SK-MEL-5 (cell line): ENCODE measurements around the gene PTDSS2. TPM values are rescaled to one million over a fixed set of nuclear protein-coding genes. Genes with fewer than 3 reads are reported as not detected.
"Not testable (repeated sequence)": the region's sequence is repeated elsewhere in the genome, so short reads cannot be mapped to it uniquely, and the experiment has no call there.

ENCODE experiments used
- DNase-seq: peaks from one replicate; pipeline ENCODE4 v3.0.0-alpha.2; 2016; ENCODE audit warnings: low read depth, low spot score
- in situ Hi-C: cut with HindIII; loops from 2 replicates; pipeline ENCODE4 v1.10.0; 2016; ENCODE audit warnings: low sequenced_read_pairs, high pct_unique_total_duplicates, low pct_unique_long_range_greater_than_20kb
- total RNA-seq: library from RNA; depleted of rRNA; stranded (reverse); fragments of >200 nt; shearing (Covaris generic); gene quantifications from 2 replicates; pipeline ENCODE4 v1.2.3, GENCODE V29; 2014

The PTDSS2 gene
- total RNA-seq, 1 experiment from 2014 or later: 41.7 TPM

DNA sequence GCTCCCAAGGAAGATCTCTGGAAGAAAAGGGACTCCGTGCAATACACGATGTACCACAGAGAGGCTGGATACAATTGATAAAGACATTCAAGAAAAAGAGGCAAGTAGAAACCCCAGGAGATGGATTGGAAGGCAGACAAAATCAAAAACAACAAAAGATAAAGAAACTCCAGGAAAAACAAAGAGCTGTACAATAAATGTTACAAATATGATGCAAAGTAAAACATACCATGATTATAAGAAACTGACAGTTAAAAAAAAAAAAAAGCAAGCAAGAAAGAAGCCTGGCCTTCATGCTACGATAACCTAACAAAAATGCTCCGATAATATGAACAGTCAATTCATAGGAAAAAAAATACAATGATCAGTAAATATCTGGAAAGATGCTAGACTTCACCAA is 24.8 kb upstream of the PTDSS2 start:
- DNase-seq: no peak
- in situ Hi-C loops: no loop called here

DNA sequence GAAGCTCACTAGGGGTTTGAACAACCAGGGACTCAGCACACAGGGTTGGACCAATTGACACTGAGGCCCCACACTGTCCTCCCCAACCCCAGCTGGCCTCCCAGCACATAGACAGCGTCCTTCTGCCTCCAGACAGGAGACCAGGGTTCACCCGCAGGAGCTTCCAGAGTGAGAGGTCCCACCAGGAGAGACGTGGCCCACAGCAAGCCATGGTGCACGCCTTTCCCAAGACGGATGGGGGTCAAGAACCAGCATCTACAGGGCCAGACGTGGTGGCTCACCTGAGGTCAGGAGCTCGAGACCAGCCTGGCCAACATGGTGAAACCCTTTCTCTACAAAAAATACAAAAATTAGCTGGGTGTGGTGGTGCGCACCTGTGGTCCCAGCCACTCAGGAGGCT is 23.2 kb upstream of the PTDSS2 start:
- in situ Hi-C loops: no loop called here

DNA sequence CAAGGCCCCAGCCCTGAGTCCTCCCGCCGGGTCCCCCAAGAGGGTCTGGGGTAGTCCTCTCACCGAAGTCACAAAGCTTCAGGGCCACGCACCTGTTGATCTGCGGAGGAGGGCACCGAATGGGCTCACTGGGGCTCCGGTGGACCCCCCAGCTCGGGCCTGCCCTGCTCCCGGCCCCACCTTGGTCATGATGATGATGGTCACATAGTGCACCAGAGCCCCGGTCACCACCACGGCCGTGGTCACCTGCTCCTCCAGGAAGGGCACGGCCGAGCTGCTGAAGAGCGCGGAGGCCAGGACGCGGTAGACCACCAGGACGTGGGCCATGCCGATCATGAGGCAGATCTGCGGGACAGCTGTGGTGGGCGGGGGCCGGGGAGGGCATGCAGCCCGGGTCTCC is 21.8 kb upstream of the PTDSS2 start:
- in situ Hi-C loops: no loop called here

More for the DNA sequence above, 23.2 kb upstream of the PTDSS2 start:
- no peak for DNase-seq

DNA sequence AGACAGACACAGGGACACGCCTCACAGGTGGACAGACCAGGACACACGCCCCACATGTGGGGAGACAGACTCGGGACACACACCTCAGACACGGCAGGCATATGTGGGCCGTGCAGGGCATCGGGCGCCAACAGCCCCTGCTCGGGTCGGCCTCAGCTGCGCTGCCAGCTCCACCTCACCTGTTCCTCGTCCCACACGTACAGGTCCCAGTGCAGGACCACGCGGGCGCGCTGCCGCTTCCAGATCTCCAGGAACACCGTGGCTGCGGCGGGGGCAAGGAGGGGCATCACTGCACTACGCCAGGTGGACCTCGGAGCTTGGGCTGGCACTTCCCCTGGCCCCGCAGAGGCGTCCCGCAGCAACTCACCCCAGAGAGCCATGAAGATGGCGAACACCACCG is 20.7 kb upstream of the PTDSS2 start:
- in situ Hi-C loops: no loop called here
- DNase-seq: no peak

More for the DNA sequence above, 21.8 kb upstream of the PTDSS2 start:
- no peak for DNase-seq

DNA sequence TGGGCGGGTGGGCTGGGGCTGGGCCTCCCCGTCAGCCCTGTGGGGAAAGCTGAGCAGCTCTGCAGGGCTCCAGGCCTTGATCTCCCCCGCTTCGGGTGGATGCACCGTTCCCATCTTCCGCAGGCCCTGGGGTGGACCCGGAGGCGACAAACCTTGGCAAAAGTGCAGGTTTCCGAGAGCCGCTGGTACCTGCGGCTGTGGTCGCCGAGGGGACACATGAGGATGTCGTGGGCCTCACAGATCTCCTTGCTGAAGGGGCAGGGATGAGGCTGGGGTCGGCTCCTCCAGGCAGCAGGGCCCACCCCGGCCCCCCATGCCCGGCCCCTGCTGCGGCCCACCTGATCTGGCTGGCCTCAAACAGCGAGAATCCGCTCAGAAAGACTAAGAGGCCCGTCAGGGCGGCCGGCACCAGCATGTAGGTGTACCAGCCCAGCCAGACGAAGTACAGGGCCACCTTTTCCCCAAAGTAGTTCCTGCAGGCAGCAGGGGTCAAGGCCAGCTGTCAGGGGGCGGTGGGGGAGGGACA is 20.1 kb upstream of the PTDSS2 start:
- in situ Hi-C loops: no loop called here
- DNase-seq: no peak

DNA sequence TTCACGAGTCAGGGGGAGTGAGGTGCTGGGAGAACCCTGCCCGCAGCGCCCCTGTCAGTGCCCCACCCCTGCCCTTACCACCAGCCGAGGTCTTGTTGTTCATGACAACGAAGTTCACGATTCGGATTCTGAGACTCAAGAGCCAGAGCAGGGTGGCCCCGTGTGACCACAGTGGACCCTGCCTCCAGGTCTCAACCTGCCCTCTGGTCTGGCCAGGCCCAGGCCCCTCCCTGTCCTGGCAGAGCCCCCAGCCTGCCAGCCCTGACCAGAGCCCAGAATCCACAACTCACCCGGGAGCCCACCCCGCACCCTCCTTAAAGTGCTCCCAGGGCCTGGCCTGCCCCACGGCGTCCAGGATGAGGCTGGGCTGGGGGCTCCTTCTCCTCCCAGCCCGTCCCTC is 18.2 kb upstream of the PTDSS2 start:
- in situ Hi-C loops: no loop called here
- DNase-seq: no peak

DNA sequence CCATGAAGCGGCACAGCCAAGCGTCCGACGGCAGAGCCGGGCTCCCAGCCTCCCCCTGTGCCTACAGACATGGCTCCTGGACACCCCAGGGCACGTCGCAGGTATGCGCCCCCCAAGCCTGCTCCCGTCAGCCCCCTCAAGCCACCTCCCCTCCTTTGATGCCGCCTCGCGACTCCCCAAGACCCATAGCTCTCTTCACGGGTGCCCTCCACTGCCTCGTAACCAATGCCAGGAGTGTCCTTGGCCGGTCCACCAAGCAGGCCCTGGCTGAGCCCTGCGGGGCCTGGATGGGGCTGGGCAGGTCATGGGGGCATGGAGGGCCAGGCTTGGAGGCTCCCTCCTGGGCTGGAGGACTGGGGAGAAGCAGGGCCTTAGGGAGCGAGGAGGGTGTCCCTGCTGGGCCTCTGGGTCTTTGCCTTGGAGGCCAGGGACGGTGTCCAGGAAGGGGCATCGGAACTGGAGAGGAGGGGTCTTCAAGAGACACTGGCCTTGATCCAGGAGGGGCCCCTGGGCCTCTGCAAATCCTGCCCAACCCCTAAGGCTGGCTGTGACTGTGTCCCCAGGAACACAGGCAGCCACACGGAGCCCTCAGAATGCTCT is 17.5 kb upstream of the PTDSS2 start:
- no peak for DNase-seq
- in situ Hi-C loops: no loop called here

DNA sequence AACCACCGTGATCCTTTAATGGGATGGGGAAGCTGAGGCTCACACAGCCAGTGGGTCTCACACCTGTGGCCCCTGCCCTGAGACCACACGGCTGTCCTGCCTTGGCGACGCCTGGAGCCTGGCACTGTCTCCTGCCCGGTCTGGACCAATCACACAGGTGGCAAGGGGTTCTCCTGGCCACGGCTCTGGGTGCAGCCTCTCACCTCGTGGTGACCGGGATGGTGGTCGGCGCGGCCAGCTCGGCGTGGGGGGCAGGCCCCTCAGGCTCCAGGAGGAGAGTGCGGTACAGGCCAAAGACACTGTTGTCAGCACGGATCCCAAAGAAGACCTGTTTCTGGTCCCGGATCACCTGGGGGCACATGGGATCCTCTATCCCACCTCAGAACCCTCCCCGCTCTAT is 17.0 kb upstream of the PTDSS2 start:
- no peak for DNase-seq
- in situ Hi-C loops: no loop called here

DNA sequence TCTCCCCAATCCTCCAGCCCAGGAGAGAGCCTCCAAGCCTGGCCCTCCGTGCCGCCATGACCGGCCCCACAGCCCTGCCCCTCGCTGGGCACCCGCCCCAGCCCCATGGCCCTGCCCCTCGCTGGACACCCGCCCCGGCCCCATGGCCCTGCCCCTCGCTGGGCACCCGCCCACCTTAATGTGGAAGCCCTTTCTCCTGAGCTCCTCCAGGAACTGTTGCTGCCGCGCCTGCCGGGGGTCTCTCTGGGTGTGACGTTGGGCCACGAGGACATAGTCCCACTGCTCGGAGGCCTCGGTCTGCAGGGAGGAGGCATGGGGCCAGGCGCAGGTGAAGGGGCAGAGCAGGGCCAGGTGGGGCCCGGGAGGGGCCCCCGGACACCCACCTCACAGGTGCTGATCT is 16.4 kb upstream of the PTDSS2 start:
- in situ Hi-C loops: no loop called here

DNA sequence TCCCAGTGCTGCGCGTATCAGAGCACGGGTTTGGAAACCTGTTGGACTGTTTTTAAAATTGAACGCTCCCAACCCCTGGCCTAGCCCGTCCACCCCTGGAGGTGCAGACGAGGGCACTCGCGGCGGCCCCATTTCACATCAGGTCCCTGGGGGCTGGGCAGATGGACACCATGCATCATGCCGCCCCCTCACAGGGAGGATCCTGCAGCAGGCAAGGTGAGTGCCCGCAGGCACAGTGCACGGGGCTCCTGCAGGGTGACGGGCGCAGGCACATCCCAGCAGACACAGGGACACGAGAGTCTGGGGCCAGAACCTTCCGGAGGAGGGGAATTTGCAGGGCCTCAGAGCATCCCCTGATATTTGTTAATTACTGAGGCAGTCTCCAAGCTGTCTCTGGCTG is 15.6 kb upstream of the PTDSS2 start:
- no peak for DNase-seq
- in situ Hi-C loops: no loop called here

More for the DNA sequence above, 16.4 kb upstream of the PTDSS2 start:
- no peak for DNase-seq

DNA sequence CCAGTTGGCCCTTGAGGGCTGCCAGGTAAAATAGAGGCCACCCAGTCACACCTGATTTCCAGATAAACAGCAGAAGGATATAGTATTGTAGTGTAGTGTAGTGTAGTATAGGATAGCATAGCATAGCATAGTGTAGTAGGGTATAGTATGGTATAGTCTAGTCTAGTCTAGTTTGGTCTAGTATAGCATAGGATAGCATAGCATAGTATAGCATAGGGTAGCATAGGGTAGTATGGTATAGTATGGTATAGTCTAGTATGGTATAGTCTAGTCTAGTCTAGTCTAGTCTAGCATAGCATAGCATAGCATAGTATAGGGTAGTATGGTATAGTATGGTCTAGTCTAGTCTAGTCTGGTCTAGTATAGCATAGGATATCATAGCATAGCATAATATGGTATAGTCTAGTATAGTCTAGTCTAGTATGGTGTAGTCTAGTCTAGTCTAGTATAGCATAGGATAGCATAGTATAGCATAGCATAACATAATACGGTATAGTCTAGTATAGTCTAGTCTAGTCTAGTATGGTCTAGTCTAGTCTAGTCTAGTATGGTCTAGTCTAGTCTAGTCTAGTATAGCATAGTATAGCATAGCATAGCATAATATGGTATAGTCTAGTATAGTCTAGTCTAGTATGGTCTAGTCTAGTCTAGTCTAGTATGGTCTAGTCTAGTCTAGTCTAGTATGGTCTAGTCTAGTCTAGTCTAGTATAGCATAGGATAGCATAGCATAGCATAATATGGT is 14.9 kb upstream of the PTDSS2 start:
- in situ Hi-C loops, DNase-seq: not testable (repeated sequence)

DNA sequence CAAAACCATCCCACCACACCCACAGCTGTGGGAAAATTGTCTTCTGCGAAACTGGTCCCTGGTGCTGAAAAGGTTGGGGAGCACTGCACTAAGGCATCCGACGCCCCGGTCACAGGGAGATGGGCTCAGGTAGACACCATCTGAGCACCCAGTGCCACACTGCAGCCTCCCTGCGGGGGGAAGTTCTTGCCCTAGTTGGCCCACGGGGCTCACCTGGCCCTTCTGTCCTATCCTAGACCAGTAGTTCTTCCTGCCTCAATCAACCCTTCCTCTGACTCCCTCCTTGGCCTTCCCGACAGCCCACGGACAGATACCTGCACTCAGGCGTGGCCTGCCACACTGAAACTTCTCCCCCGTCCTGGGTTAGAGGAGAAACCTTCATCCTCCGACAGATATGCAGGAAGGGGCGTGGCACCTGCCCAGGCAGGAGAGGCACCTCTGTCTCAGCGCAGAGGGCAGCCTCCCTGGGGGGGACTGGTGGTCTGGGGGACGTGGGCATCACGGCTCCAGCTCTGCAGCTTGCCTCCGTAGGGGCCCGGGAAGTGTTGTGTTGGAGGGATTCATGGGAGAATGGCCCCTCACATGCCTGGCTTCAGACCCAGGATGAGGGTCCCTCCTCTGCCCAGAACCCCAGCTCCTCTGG is 12.7 kb upstream of the PTDSS2 start:
- in situ Hi-C loops: no loop called here
- no peak for DNase-seq

DNA sequence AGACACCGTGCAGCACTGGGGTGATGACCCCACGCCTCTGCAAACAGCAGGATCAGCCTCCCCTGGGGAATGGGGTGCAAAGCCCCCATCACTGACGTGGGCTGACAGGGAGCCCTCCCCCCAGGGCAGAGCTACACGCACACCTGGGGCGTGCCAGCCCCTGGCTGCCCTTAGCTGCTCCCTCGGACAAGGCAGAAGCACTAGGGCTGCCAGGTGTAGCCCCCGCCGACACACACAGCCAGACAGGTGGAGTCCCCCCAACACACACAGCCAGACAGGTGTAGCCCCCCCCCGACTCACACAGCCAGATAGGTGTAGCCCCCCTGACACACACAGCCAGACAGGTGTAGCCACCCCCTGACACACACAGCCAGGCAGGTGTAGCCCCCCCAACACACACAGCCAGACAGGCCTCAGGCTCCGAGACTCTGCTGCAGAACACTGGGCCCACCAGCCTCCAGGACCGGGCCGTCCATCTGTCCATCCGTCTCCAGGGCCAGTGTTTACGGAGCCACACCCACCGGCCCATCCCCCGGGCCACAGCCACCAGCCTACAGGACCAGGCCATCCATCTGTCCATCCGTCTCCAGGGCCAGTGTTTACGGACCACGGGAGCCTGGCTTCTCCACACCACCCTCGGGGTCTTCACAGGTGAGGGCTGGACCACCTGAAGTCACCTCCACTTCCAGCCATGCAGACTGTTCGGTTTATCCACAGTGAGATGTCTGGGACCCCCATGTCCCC is 11.8 kb upstream of the PTDSS2 start:
- no peak for DNase-seq
- in situ Hi-C loops: no loop called here

DNA sequence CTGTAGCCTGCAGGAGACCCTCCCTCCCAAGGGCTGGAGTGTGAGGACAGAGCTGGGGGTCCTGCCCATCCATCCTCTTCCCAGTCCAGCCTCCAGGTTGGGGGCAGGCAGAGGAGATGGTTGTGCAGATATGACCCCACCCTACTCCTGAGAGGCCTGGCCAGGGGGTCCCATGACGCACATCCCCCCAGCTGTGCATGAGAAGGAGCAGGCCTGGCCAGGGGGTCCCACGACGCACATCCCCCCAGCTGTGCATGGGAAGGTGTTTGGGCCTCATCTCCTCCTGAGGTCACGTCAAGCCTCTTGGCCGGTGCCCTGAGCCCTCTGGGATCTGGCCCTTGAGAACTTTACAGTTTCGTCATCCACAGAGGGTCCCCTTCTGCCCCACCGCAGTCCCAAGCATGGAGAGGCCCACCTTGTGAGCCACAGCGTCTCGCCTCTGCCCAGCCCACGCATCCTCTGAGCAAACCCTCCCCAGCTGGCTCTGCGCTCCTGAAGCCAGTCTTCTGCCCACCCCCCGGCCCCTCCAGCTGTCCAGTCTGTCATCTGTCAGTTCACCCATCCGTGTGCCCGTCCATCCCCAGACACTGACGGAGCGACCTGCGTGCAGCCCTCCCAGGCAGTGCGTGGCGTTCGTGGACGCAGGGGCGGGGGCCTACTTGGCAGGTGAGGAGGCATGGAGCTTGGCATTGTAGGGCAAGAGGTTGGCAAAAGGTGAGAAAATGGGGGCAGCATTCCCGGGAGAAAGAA is 10.6 kb upstream of the PTDSS2 start:
- DNase-seq: no peak
- in situ Hi-C loops: no loop called here

DNA sequence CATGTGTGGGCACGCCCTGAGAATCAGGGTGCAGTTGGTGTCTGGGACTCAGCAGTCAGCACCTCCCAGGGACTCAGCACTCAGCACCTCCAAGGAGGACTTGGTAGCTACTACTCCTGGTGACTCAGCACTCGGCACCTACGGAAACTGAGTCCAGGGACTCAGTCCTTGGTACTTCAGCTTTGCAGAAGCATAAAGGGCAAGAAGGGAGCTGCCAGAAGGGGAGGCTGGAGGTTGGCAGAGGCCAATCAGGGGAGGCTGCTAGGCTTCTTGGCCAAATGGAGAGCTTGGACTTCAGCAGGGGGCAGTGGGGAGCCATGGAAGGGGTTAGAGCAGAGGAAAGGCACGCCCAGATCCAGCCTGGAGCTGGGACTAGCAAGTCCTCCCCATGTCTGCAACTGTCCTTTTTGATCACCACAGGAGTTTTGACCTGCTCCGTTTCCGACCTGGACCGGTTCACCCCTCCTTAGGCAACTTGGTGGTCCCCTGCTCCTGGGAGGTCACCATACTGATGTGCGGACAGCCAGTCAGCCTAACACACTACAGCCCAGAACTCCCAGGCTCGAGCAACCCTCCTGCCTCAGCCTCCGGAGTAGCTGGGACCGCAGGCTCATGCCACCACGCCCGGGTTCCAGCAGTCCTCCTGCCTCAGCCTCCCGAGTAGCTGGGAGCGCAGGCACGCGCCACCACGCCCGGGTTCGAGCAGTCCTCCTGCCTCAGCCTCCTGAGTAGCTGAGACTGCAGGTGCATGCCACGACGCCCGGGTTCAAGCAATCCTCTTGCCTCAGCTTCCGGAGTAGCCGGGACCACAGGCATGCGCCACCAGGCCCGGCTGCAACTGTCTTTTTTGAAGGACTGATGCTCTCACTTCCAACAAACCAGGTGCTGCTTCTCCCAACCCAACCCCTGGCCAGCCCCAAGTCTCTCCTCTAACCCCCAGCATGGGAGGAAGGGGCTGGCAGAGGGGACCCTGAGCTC is 9.7 kb upstream of the PTDSS2 start:
- in situ Hi-C loops: no loop called here
- peak; percentile 63 for DNase-seq

DNA sequence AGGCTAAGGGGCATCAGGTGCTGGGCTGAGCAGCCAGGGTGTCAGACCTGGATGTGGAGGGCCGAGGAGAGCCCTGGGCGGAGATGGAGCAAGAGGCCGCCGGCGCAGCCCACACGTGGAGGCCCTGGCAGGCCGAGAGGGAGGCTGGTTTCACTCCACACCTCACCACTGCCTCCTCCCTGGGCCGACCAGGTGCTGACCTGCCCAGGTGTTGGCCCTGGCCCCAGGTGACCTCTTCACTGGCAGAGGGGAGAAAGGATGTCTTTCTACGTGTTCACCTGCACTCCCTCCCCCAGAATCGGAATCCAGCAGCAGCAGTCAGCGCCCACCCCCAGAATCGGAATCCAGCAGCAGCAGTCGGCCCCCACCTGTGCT is 9.0 kb upstream of the PTDSS2 start:
- no peak for DNase-seq
- in situ Hi-C loops: no loop called here
